K562 (cell line): Measurements from ENCODE around the gene AKNA. TPM values are rescaled to one million over a fixed set of nuclear protein-coding genes. Genes with fewer than 3 reads are reported as not detected.

Experiments
- CEBPB ChIP-seq: fragments of 450-650 bp; IDR thresholded peaks from 2 replicates; pipeline ENCODE4 v1.6.1; 2016; ENCODE audit warnings: missing genetic modification characterization, missing compliant biosample characterization
- JUND ChIP-seq, 2 experiments: IDR thresholded peaks; 2 replicates in 1 of 2; 3 replicates in 1 of 2; pipeline ENCODE4 v1.6.1; 2011; ENCODE audit warnings: borderline replicate concordance in 2 of 2, low read depth in 2 of 2, low read length in 2 of 2, improper control_type of control experiment in 1 of 2, missing biosample characterization in 1 of 2, missing genetic modification characterization in 1 of 2, missing genetic modification reagents in 1 of 2
- L3MBTL2 ChIP-seq: fragments of 450-650 bp; IDR thresholded peaks from 2 replicates; pipeline ENCODE4 v1.6.1; 2016; ENCODE audit warnings: mild to moderate bottlenecking, moderate library complexity
- RNF2 ChIP-seq: sonication (generic); IDR thresholded peaks from 2 replicates; pipeline ENCODE4 v1.6.1; 2016
- ZBTB33 ChIP-seq: sonication (generic); formaldehyde crosslinking; IDR thresholded peaks from 2 replicates; pipeline ENCODE4 v1.8.1; 2023; ENCODE audit warnings: mild to moderate bottlenecking, missing genetic modification reagents
- ZNF511 ChIP-seq: sonication (generic); formaldehyde crosslinking; IDR thresholded peaks from 2 replicates; pipeline ENCODE4 v1.8.0; 2022; ENCODE audit warnings: mild to moderate bottlenecking, missing genetic modification reagents
- polyA plus RNA-seq, 8 experiments: library from polyadenylated mRNA; depleted of rRNA in 4 of 8; stranded (reverse) in 5 of 8; unstranded in 3 of 8; fragments of >200 nt; fragmentation: Nextera tagmentation in 2 of 8; fragmentation: Illumina TruSeq in 1 of 8; extraction: Ambion mirVana in 2 of 8; extraction: Trizol in 1 of 8; gene quantifications; 2 replicates each; pipeline versions ENCODE4 v1.2.1 to v1.2.3, GENCODE V29; 2011 to 2014; ENCODE audit warnings: inconsistent platforms in 1 of 8, missing spikeins in 1 of 8
- total RNA-seq, 7 experiments: library from RNA; depleted of rRNA in 6 of 7; stranded (reverse); fragments of >200 nt in 6 of 7; fragmentation: Illumina TruSeq in 2 of 7; extraction: Trizol in 2 of 7; gene quantifications; 2 replicates each; pipeline versions ENCODE4 v1.2.1 to v1.2.3, GENCODE V29; 2011 to 2021; ENCODE audit warnings: low replicate concordance in 1 of 7
- TF ChIP-seq, protein P1 (sequence below), 2 experiments: fragments of 450-650 bp in 1 of 2; sonication (generic) in 1 of 2; formaldehyde crosslinking in 1 of 2; IDR thresholded peaks in 1 of 2; conservative IDR thresholded peaks in 1 of 2; 2 replicates each; pipeline versions ENCODE4 v1.6.1 to v1.8.1; 2016 to 2023; ENCODE audit warnings: mild to moderate bottlenecking in 2 of 2, moderate library complexity in 2 of 2, inconsistent platforms in 1 of 2, missing genetic modification reagents in 1 of 2
- TF ChIP-seq, protein P2 (sequence below): fragments of 450-650 bp; formaldehyde crosslinking; IDR thresholded peaks from 2 replicates; pipeline ENCODE4 v1.4.0; 2022; ENCODE audit warnings: mild to moderate bottlenecking, moderate library complexity
- TF ChIP-seq, protein P3 (sequence below): sonication (generic); formaldehyde crosslinking; IDR thresholded peaks from 2 replicates; pipeline ENCODE4 v1.8.1; 2023; ENCODE audit warnings: mild to moderate bottlenecking, missing genetic modification reagents

The AKNA gene
- total and polyA plus RNA-seq, 9 of the 15 experiments (the other 6 are each of a cell fraction or from before 2014, with no cell fraction given) = 0.29 to 20.5 (median 3.9) TPM

DNA sequence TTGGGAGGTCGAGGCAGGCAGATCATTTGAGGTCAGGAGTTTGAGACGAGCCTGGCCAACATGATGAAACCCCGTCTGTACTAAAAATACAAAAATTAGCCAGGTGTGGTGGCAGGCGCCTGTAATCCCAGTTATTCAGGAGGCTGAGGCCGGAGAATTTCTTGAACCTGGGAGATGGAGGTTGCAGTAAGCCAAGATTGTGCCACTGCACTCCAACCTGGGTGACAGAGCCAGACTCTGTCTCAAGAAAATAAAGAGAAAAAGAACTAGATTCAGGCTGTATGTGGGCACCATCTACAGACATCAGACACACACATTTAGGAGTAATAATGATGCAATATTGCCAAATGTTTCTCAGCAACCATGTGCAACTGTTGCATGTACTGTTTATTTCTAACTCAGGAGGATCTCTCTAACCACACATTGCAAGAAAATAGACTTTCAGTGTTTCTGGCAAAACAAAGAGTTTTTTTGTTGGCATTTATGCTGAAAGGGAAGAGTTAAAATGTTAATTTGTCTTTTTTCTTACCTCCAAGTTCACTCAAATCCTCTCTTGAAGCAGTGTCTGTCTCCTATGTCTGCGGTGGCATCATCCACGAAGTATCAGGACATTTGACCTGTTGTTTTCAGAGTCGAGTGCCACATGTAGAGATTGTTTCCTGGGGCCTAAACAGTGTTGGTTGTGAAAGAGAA lies 70.0 kb downstream of the AKNA start (continued):
- TF ChIP-seq, protein P1, sequence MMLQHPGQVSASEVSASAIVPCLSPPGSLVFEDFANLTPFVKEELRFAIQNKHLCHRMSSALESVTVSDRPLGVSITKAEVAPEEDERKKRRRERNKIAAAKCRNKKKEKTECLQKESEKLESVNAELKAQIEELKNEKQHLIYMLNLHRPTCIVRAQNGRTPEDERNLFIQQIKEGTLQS (IDR thresholded peaks at IDR 0.05) = peak; percentile 85
- TF ChIP-seq, protein P1 (CRISPR knock-in tag; conservative IDR thresholded peaks at IDR 0.05) = no peak
- TF ChIP-seq ZNF511 (CRISPR knock-in tag) (no peak), CEBPB (tag) (peak; percentile 60; the same call in 1 of the 2 replicates), ZBTB33 (CRISPR knock-in tag) (0 out of 2 replicates have a peak, but pooled peaks have one; percentile 17), JUND (IDR thresholded peaks at IDR 0.05; ENCODE audit: borderline replicate concordance, low read depth, low read length) (0 out of 2 replicates have a peak, but pooled peaks have one; percentile 22), JUND (tag; IDR thresholded peaks at IDR 0.05; ENCODE audit: borderline replicate concordance, low read depth, low read length) (no peak), L3MBTL2 (peak; percentile 59; the same call in 1 of the 2 replicates), RNF2 (0 out of 2 replicates have a peak, but pooled peaks have one; percentile 24)
- TF ChIP-seq, protein P2, sequence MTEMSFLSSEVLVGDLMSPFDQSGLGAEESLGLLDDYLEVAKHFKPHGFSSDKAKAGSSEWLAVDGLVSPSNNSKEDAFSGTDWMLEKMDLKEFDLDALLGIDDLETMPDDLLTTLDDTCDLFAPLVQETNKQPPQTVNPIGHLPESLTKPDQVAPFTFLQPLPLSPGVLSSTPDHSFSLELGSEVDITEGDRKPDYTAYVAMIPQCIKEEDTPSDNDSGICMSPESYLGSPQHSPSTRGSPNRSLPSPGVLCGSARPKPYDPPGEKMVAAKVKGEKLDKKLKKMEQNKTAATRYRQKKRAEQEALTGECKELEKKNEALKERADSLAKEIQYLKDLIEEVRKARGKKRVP (CRISPR knock-in tag) = peak; percentile 68; the same call in 1 of the 2 replicates
- TF ChIP-seq, protein P3, sequence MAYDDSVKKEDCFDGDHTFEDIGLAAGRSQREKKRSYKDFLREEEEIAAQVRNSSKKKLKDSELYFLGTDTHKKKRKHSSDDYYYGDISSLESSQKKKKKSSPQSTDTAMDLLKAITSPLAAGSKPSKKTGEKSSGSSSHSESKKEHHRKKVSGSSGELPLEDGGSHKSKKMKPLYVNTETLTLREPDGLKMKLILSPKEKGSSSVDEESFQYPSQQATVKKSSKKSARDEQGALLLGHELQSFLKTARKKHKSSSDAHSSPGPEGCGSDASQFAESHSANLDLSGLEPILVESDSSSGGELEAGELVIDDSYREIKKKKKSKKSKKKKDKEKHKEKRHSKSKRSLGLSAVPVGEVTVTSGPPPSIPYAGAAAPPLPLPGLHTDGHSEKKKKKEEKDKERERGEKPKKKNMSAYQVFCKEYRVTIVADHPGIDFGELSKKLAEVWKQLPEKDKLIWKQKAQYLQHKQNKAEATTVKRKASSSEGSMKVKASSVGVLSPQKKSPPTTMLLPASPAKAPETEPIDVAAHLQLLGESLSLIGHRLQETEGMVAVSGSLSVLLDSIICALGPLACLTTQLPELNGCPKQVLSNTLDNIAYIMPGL (CRISPR knock-in tag) = no peak
